ENCODE measurements around the gene KBTBD2.

GRCh38 chr7:32892521-32893206 is 1.1 kb upstream of the KBTBD2 start:
- no peak for TF ChIP-seq CTCF (IDR thresholded peaks at IDR 0.05; ENCODE audit: insufficient read depth, low read length, poor library complexity, severe bottlenecking)
- TF ChIP-seq EZH2phosphoT487 (conservative IDR thresholded peaks at IDR 0.05; ENCODE audit: low read length): no peak

All from SU-DHL-6 (cell line).